WI38 (cell line): ENCODE data around the gene RNF183.
A peak's percentile ranks its signal among the peaks of the same experiment; 100 is the strongest.

ENCODE experiments used
- H3K4me3 ChIP-seq: 2 replicates; pipeline ENCODE4 v1.5.1; 2011; ENCODE audit warnings: low read depth, mild to moderate bottlenecking, control low read depth, low read length
- TF ChIP-seq, protein P1 (sequence below): IDR thresholded peaks from 2 replicates; pipeline ENCODE4 v1.5.1; 2012; ENCODE audit warnings: low read depth, mild to moderate bottlenecking, control low read depth, low read length

Gene RNF183

DNA sequence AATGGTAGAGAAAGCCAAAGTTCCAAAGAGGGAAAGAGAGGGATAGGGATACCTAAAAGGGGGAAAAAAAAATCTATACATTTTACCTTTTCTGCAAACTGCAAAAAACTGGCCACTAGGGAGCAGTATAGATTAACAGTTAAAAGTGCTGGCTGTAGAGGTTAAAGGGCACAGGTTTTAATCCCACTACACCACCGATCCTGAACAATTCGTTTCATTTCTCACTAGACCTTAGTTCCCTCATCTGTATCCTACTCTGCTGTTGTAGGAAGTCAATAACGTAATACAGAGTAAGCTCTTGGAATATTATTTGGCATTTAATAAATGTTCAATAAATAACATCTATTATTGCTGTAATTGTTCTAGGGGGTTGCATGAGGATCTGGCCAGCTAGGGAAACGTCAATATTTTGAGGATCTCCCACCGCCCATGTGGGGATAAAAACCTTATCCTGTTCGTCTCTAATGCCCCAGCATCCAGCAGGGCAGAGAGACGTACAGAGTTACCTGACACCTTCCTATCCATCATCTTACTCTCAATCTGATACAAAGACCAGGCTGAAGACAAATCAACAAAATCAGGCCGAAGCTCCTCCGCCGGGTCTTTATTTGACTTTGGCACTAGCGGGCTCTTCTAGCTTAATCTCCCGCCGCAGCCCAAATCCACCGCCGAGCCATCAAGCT, 28.6 kb downstream of the RNF183 start:
- peak overlapping the region; percentile 80 for H3K4me3 ChIP-seq
- TF ChIP-seq, protein P1, sequence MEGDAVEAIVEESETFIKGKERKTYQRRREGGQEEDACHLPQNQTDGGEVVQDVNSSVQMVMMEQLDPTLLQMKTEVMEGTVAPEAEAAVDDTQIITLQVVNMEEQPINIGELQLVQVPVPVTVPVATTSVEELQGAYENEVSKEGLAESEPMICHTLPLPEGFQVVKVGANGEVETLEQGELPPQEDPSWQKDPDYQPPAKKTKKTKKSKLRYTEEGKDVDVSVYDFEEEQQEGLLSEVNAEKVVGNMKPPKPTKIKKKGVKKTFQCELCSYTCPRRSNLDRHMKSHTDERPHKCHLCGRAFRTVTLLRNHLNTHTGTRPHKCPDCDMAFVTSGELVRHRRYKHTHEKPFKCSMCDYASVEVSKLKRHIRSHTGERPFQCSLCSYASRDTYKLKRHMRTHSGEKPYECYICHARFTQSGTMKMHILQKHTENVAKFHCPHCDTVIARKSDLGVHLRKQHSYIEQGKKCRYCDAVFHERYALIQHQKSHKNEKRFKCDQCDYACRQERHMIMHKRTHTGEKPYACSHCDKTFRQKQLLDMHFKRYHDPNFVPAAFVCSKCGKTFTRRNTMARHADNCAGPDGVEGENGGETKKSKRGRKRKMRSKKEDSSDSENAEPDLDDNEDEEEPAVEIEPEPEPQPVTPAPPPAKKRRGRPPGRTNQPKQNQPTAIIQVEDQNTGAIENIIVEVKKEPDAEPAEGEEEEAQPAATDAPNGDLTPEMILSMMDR = peak; percentile 31; the same call in 1 of the 2 replicates

DNA sequence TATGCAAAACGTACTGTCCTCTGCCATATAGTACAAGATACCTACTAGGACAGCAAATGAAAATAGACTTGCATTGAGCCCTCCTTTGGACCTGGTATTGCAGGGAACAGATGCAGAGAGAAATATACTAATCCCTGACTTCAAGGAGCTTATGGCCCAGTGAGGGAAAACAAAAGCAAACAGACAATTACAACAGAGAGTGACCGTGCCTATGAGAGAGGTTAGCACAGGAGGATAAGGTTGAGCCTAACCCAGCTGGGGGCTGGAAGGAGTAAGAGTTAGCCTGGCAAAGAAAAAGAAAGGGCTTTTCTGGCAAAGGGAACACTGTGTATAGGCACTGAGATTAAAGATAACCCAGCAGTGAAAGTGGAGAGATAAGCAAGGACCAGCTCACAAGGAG, 33.3 kb downstream of the RNF183 start:
- TF ChIP-seq, protein P1 = no peak
- no peak overlapping the region for H3K4me3 ChIP-seq

DNA sequence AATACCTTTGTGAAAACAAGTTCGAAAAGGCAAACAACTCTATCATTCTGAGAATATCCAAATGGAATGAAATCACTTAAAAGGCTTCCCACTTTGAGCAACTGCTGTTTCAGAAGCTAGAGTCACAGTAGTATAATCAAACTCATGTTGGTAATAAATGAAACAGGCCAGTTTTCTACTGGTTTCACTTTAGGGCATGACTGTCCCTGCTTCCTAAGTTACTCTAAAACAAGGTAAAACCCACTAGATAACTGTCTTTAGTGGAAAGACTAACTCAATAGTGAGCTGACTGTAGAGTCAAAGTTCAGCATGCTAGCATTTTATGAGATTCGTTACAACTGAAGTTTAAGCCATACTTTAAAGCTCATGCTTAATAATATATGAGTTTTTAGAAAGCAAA, 33.8 kb downstream of the RNF183 start:
- no peak overlapping the region for H3K4me3 ChIP-seq
- TF ChIP-seq, protein P1 = no peak

DNA sequence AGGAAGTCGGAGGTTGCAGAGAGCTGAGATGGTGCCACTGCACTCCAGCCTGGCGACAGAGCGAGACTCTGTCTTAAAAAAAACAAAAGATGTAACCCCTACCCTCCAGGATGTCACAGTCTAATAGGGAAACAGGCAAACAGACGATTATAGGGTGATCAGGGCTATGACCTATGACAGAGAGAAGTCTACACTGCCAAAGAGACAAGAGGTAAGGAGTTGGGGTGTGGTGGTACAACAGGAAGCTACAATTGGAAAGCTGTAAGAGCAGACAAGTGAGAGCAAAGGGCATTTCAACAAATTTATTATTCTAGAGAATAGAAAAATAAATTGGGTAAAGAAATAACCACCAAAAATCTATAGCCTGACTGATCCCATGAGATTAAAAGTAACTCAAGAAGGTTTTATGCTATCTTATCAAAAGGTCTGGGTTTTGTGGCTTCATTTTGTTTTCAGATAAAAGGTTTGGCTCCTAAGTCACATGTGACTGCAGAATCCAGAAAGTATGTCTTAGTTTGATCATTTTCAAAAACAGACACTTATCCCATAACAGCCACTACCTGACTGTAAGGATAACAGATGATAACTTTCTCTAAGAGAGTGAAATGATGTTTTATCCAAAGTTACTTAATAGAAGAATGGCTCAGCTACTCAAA, 35.1 kb downstream of the RNF183 start:
- no peak overlapping the region for H3K4me3 ChIP-seq
- TF ChIP-seq, protein P1 = no peak

DNA sequence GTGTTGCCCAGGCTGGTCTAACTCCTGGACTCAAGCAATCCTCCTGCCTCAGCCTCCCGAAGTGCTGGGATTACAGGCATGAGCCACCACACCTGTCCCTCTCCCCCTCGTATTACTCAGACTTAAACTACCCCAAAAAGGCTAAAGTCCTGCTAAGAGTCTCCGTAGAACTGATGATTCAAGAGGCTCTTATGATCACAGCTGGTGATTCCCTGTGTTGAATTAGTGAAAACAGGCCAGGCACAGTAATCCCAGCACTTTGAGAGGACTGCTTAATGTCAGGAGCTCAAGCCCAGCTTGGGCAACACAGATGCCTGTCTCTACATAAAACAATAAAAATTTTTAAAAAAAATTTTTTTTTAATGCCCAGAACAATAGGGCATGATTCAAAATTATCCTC, 37.0 kb downstream of the RNF183 start:
- TF ChIP-seq, protein P1 = no peak
- no peak overlapping the region for H3K4me3 ChIP-seq

DNA sequence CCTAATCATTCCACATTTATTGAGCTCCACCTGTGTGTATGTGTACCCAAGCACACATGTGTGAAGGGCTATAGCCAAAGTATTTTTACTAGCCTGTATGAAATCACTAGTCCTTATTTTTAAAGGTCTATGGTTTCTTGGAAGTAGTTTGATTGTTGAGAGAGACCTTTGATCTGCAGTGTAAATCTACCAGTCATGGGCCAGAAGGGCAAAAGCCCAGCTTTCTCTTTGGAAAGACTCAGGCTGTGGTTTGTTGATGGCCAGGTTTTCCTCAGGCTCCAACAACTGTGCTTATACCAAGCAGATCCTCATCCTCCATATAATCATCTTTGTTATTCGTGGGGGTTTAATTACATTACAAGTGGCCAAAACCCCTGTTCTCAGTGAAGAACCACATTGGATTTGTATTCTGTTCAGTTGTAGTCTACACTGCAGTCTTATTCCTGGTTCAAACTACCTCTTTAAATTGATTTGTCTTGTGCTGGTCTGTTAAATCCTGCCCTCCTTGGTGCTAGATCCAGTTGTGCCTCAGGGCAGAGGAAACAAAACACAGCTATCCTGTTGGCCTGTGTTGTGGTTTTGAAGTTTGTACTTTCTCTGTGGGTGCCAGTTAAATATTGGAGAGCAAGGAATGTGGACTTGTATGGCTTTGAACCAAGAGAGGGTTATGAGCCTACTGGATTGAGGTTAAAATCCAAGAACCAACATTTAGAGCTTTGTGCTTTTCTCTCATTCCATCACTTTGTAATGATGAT, 41.1 kb downstream of the RNF183 start:
- TF ChIP-seq, protein P1 = no peak

DNA sequence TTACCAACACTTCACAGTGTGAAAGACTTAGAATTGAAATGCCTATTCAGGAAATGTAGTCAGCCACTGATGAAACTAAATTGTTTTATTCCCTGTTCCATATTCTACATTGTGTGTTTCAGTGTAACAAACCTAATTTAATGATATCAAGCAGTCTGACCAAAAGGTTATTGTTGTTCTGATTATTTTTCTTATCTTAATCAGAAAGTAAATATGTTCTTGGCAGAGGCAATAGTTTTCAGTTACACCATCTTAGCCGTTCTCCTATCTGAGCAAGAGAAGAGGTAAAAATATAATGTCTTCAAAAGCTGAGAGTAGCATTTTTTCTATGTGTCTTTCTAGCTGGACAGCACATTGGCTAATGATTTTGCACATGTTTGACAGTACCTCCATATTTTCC, 44.9 kb downstream of the RNF183 start:
- no peak overlapping the region for H3K4me3 ChIP-seq
- TF ChIP-seq, protein P1 = no peak

More for the DNA sequence above, 41.1 kb downstream of the RNF183 start:
- H3K4me3 ChIP-seq = no peak overlapping the region
